HepG2 (cell line): ENCODE data around the gene PTPRM. TPM values are rescaled to one million over a fixed set of nuclear protein-coding genes. Genes with fewer than 3 reads are reported as not detected.

Experiments used
- ATAC-seq: fragments of 200-7000 bp; cut with Tn5 transposase; 3 replicates; pipeline ENCODE4 v1.9.1; 2020; ENCODE audit warnings: mild to moderate bottlenecking, moderate library complexity
- BruUV-seq: library from RNA; stranded (reverse); fragments of 400-500 nt; replicated peaks from 2 replicates; lab custom pipeline; 2021; lab: Mats Ljungman, UMichigan
- CTCF ChIA-PET: fragments of 300-600 bp; formaldehyde crosslinking; extraction: SDS; loops from one replicate; lab custom pipeline; 2021; ENCODE audit warnings: low total read pairs, inconsistent platforms, low intra/inter-chr PET ratio; lab: Yijun Ruan, JAX
- POLR2A ChIA-PET: fragments of 350-600 bp; sonication (Branson Sonifier 250); formaldehyde crosslinking; loops from one replicate; lab custom pipeline; 2020; ENCODE audit warnings: antibody characterized with exemption, inconsistent platforms; lab: Yijun Ruan, JAX
- DNase-seq: peaks from one replicate; pipeline ENCODE4 v3.0.0-alpha.2; 2015; ENCODE audit warnings: low spot score
- FAIRE-seq: peaks from 3 replicates; lab custom pipeline; 2011; peaks lifted over from hg19 to GRCh38; lab: Jason Lieb, UNC
- H2AFZ ChIP-seq: one replicate; pipeline ENCODE4 v1.6.1; 2011; ENCODE audit warnings: low read length, inconsistent platforms
- H3K27ac ChIP-seq: fragments of 300-600 bp; 3 replicates; pipeline ENCODE4 v1.8.0; 2011; ENCODE audit warnings: mixed run types, mild to moderate bottlenecking, mixed read lengths, low read length, inconsistent platforms; ENCODE audit not compliant: insufficient read depth; ENCODE audit errors: extremely low read length
- H3K27me3 ChIP-seq, 2 experiments: fragments of 200-600 bp in 1 of 2; 2 replicates in 1 of 2; 3 replicates in 1 of 2; pipeline versions ENCODE4 v1.6.0 to v1.8.0; 2011; ENCODE audit warnings: low read length in 2 of 2, mild to moderate bottlenecking in 2 of 2, moderate library complexity in 2 of 2, inconsistent platforms in 1 of 2; ENCODE audit not compliant: insufficient read depth in 2 of 2, control insufficient read depth in 1 of 2
- H3K36me3 ChIP-seq, 2 experiments: fragments of 200-600 bp in 1 of 2; replicated peaks in 1 of 2; 2 replicates in 1 of 2; 3 replicates in 1 of 2; pipeline versions ENCODE4 v1.5.1 to v1.8.0; 2011; ENCODE audit warnings: low read length in 2 of 2, inconsistent platforms in 1 of 2; ENCODE audit not compliant: insufficient read depth in 2 of 2, control insufficient read depth in 1 of 2
- H3K4me1 ChIP-seq: 2 replicates; pipeline ENCODE4 v1.5.1; 2012; ENCODE audit warnings: low read length, inconsistent platforms; ENCODE audit not compliant: insufficient read depth
- H3K4me2 ChIP-seq: 2 replicates; pipeline ENCODE4 v1.6.0; 2011; ENCODE audit warnings: low read depth, low read length, inconsistent platforms
- H3K4me3 ChIP-seq, 3 experiments: fragments of 200-600 bp in 1 of 3; sonication (generic), shearing (Covaris generic) in 1 of 3; replicated peaks in 1 of 3; 2 replicates each; pipeline ENCODE4 v1.5.1; 2011 to 2016; ENCODE audit warnings: low read length in 3 of 3, inconsistent platforms in 2 of 3, low read depth in 2 of 3, mild to moderate bottlenecking in 2 of 3, control low read depth in 1 of 3, mixed read lengths in 1 of 3; ENCODE audit not compliant: insufficient read depth in 1 of 3
- H3K79me2 ChIP-seq: one replicate; pipeline ENCODE4 v1.6.1; 2011; ENCODE audit warnings: low read length, inconsistent platforms; ENCODE audit not compliant: insufficient read depth
- H3K9ac ChIP-seq: 2 replicates; pipeline ENCODE4 v1.6.0; 2011; ENCODE audit warnings: mild to moderate bottlenecking, low read depth, low read length, inconsistent platforms; ENCODE audit not compliant: insufficient read depth
- H3K9me3 ChIP-seq: 2 replicates; pipeline ENCODE4 v1.5.1; 2012; ENCODE audit warnings: mild to moderate bottlenecking, low read length
- H4K20me1 ChIP-seq: 2 replicates; pipeline ENCODE4 v1.6.0; 2011; ENCODE audit warnings: inconsistent platforms, mild to moderate bottlenecking, low read length, moderate library complexity; ENCODE audit not compliant: insufficient read depth
- FOSL2 ChIP-seq: sonication (generic); formaldehyde crosslinking; IDR thresholded peaks from 2 replicates; pipeline ENCODE4 v1.4.0; 2020; ENCODE audit warnings: missing genetic modification reagents
- FOXK2 ChIP-seq: fragments of 450-650 bp; IDR thresholded peaks from 2 replicates; pipeline ENCODE4 v1.6.1; 2016
- SMC3 ChIP-seq: IDR thresholded peaks from 2 replicates; pipeline ENCODE4 v1.6.1; 2011; ENCODE audit warnings: low read length, improper control_type of control experiment
- ZNF660 ChIP-seq: sonication (generic); formaldehyde crosslinking; IDR thresholded peaks from 2 replicates; pipeline ENCODE4 v1.5.1; 2020; ENCODE audit warnings: mild to moderate bottlenecking, low read depth, missing genetic modification reagents, borderline replicate concordance
- WGBS: methylation state at CpG from one replicate; pipeline ENCODE4 v1.1.6; 2017; ENCODE audit warnings: low lambda C conversion rate; 5-methylcytosine and 5-hydroxymethylcytosine counted together
- in situ Hi-C: cut with HindIII; loops from 2 replicates; pipeline ENCODE4 v1.10.0; 2017; ENCODE audit warnings: low pct_unique_long_range_greater_than_20kb; ENCODE audit not compliant: extremely low pct_ligation_motif_present
- intact Hi-C: fragments of 100-400 bp; cut with micrococcal nuclease; formaldehyde crosslinking; loops from one replicate; pipeline ENCODE4 v1.10.0; 2022; ENCODE audit not compliant: unreplicated experiment
- polyA plus RNA-seq, 8 experiments: library from polyadenylated mRNA; depleted of rRNA in 3 of 8; stranded (reverse) in 7 of 8; unstranded in 1 of 8; fragments of >200 nt; fragmentation: Illumina TruSeq in 4 of 8; extraction: Trizol in 4 of 8; gene quantifications; 2 replicates each; pipeline versions ENCODE4 v1.2.1 to v1.2.3, GENCODE V29; 2011 to 2016; ENCODE audit warnings: low read depth in 4 of 8, missing spikeins in 1 of 8, mixed read lengths in 1 of 8; ENCODE audit not compliant: insufficient read depth in 1 of 8
- total RNA-seq, 5 experiments: library from RNA; depleted of rRNA; stranded (reverse); fragments of >200 nt; fragmentation: Illumina TruSeq; extraction: Trizol; gene quantifications; 2 replicates each; pipeline ENCODE4 v1.2.3, GENCODE V29; 2016; ENCODE audit warnings: low read depth in 1 of 5
- TF ChIP-seq, protein P1 (sequence below): sonication (generic); formaldehyde crosslinking; IDR thresholded peaks from 2 replicates; pipeline ENCODE4 v1.4.0; 2020; ENCODE audit warnings: mild to moderate bottlenecking, missing genetic modification reagents
- TF ChIP-seq, protein P2 (sequence below): sonication (generic); formaldehyde crosslinking; IDR thresholded peaks from 2 replicates; pipeline ENCODE4 v1.4.0; 2020; ENCODE audit warnings: mild to moderate bottlenecking, missing genetic modification reagents

PTPRM gene
- total and polyA plus RNA-seq, 2 of the 13 experiments (the other 11 are each of a cell fraction or from before 2014, with no cell fraction given): 12.6 to 108 TPM

DNA sequence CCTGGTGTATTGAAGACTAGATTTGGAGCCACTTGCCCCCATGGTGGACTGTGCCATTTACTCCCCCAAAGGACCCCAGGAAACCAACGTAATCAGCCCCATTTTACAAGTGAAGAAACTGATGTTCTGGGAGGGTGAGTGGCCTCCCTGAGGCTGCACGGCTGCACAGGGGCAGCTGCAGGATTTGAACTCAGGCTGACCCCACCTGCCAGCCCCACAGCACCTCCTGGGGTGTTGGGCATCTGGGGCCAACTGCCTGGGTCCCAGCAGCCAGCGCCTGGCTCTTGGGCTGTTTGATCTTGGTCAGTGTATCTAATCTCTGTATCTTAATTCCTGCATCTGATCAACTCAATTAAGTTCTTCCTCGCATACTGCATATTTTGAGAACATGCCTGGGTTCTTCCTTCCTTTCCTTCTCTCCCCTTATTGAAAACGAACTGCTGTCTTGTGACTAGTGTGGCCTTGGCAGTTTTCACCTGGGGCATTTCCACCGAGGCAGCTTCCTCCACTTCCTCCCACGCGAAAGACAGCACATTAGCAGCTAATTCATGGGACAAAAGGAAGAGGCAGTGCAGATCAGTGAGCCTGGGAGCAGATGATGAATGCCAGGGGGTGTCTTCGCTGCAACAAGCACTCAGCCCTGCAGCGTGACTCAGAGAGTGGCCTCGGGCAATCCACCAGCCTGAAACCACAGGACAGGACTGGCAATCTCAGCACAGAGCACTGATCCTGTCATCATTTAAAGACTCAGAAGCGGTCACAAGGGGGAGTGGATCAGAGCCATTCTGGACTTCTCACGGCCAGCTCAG lies 858.0 kb downstream of the PTPRM start:
- Histone ChIP-seq H3K27ac (no peak overlapping the region), H3K27me3 (peaks cover 2 to 6% of the 10 kb centered on the region in 2 experiments; a peak in 2 of 5 replicates), H4K20me1 (no peaks in the 10 kb centered on the region), H3K79me2 (no peaks in the 10 kb centered on the region), H2AFZ (no peak overlapping the region), H3K36me3 (no peaks in the 10 kb centered on the region), H3K4me3 (no peak overlapping the region), H3K9me3 (no peaks in the 10 kb centered on the region), H3K9ac (no peak overlapping the region), H3K4me1 (peaks cover 11% of the 10 kb centered on the region; the same call in 1 of the 2 replicates), H3K4me2 (no peak overlapping the region)
- FAIRE-seq: no peak
- intact Hi-C loops (no loop called here), in situ Hi-C loops (no loop called here)
- ATAC-seq: peak; percentile 36
- 31% methylated on average over 10 of the region's 13 CpGs for WGBS
- no TSS peak for BruUV-seq
- DNase-seq: peak; percentile 13
- POLR2A ChIA-PET: no interaction called here
- CTCF ChIA-PET: no interaction called here
- TF ChIP-seq ZNF660 (CRISPR knock-in tag) (no peak), FOXK2 (no peak), FOSL2 (0 out of 2 replicates have a peak, but pooled peaks have one; percentile 6)

- POLR2A ChIA-PET: no interaction called here
- ATAC-seq (peak; percentile 89), FAIRE-seq (no peak), DNase-seq (peak; percentile 24)
- CTCF ChIA-PET: no interaction called here
- Histone ChIP-seq H3K4me1 (peaks cover 11% of the 10 kb centered on the region; the same call in 1 of the 2 replicates), H3K27ac (no peak overlapping the region), H4K20me1 (no peaks in the 10 kb centered on the region), H3K9me3 (no peaks in the 10 kb centered on the region), H3K4me2 (no peak overlapping the region), H3K4me3 (no peak overlapping the region), H2AFZ (no peak overlapping the region), H3K9ac (no peak overlapping the region), H3K79me2 (no peaks in the 10 kb centered on the region), H3K27me3 (peaks cover 2 to 3% of the 10 kb centered on the region in 2 experiments; a peak in 2 of 5 replicates), H3K36me3 (no peaks in the 10 kb centered on the region)
- 60% methylated on average over 1 of the region's 13 CpGs for WGBS
- intact Hi-C loops (loop anchor here (1.0 kb wide), 1 partner anchor 54 kb away; no protein-coding TSS in a partner anchor), in situ Hi-C loops (no loop called here)
- no TSS peak for BruUV-seq
- TF ChIP-seq, protein P1, sequence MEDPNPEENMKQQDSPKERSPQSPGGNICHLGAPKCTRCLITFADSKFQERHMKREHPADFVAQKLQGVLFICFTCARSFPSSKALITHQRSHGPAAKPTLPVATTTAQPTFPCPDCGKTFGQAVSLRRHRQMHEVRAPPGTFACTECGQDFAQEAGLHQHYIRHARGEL (CRISPR knock-in tag): no peak
- TF ChIP-seq, protein P2, sequence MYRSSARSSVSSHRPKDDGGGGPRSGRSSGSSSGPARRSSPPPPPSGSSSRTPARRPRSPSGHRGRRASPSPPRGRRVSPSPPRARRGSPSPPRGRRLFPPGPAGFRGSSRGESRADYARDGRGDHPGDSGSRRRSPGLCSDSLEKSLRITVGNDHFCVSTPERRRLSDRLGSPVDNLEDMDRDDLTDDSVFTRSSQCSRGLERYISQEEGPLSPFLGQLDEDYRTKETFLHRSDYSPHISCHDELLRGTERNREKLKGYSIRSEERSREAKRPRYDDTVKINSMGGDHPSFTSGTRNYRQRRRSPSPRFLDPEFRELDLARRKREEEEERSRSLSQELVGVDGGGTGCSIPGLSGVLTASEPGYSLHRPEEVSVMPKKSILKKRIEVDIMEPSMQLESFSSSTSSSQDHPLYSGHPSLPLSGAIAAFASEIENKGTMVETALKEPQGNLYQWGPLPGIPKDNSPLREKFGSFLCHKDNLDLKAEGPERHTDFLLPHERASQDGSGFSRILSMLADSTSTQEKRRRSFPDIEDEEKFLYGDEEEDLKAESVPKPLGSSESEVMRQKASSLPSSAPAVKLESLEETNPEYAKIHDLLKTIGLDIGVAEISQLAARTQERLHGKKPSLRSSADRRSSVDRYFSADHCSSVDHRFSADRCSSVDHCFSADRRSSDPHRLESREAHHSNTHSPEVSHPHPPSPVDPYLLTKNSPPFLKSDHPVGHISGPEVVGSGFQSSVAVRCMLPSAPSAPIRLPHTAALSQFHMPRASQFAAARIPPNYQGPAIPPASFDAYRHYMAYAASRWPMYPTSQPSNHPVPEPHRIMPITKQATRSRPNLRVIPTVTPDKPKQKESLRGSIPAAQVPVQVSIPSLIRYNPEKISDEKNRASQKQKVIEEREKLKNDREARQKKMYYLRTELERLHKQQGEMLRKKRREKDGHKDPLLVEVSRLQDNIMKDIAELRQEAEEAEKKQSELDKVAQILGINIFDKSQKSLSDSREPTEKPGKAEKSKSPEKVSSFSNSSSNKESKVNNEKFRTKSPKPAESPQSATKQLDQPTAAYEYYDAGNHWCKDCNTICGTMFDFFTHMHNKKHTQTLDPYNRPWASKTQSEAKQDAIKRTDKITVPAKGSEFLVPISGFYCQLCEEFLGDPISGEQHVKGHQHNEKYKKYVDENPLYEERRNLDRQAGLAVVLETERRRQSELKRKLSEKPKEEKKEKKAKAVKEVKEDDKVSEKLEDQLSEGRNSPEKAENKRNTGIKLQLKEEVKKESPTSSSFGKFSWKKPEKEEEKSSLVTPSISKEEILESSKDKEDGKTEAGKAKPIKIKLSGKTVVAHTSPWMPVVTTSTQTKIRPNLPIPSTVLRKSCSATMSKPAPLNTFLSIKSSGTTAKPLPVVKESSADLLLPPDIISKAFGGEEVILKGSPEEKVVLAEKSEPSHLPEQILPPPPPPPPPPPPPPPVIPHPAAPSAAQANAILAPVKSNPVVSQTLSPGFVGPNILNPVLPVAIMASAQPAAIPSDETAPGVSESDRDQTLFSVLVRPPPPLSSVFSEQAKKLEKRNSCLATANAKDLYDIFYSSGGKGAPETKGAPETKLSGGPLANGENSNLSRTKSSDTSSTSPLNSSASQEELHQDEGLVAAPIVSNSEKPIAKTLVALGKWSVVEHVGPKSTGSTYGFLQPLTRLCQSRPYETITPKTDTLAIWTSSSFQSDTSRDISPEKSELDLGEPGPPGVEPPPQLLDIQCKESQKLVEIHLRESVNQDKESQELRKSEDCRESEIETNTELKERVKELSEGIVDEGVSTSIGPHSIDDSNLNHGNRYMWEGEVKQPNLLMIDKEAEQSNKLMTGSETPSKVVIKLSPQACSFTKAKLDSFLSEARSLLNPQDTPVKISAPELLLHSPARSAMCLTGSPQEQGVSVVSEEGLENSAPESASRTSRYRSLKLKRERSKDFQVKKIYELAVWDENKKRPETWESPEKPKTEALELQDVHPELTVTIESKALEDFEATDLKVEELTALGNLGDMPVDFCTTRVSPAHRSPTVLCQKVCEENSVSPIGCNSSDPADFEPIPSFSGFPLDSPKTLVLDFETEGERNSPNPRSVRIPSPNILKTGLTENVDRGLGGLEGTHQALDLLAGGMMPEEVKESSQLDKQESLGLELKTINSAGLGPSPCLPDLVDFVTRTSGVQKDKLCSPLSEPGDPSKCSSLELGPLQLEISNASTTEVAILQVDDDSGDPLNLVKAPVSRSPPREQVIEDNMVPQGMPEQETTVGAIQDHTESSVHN (CRISPR knock-in tag): no peak
- peak; percentile 15; the same call in 1 of the 2 replicates for TF ChIP-seq SMC3
Measured at GRCh38 chr18:8426401-8426800, 859.3 kb downstream of the PTPRM start.
